Gastroesophageal sphincter (tissue), 4 donors: ENCODE data around the gene RAMP2. TPM values are rescaled to one million over a fixed set of nuclear protein-coding genes. Genes with fewer than 3 reads are reported as not detected.

ENCODE experiments used
- ATAC-seq: fragments of 150-250 bp; one replicate; pipeline ENCODE4 v1.9.1; 2016; ENCODE audit warnings: mild to moderate bottlenecking, moderate library complexity
- H3K27ac ChIP-seq, 4 donors: fragments of 200-600 bp; sonication (generic) in 3 of 4; 1 replicate in 3 of 4; 2 replicates in 1 of 4; pipeline ENCODE4 v1.5.1; 2016 to 2019
- H3K27me3 ChIP-seq: fragments of 200-600 bp; sonication (generic); one replicate; pipeline ENCODE4 v1.5.1; 2019
- H3K36me3 ChIP-seq, 2 donors: fragments of 200-600 bp; sonication (generic); one replicate each; pipeline ENCODE4 v1.5.1; 2019; ENCODE audit warnings: control low read depth in 1 of 2
- H3K4me1 ChIP-seq, 3 donors: fragments of 200-600 bp; sonication (generic); 1 replicate in 2 of 3; 2 replicates in 1 of 3; pipeline ENCODE4 v1.5.1; 2016 to 2019; ENCODE audit warnings: control low read depth in 2 of 3
- H3K4me3 ChIP-seq, 2 donors: fragments of 200-600 bp; sonication (generic); one replicate each; pipeline ENCODE4 v1.5.1; 2019; ENCODE audit warnings: mild to moderate bottlenecking in 1 of 2, moderate library complexity in 1 of 2
- H3K9me3 ChIP-seq, 3 donors: fragments of 200-600 bp; sonication (generic); one replicate each; pipeline ENCODE4 v1.5.1; 2017 to 2019; ENCODE audit warnings: control low read depth in 2 of 3
- EP300 ChIP-seq: sonication (generic); formaldehyde crosslinking; IDR thresholded peaks from one replicate; pipeline ENCODE4 v1.6.1; 2017; ENCODE audit warnings: antibody characterized with exemption, mild to moderate bottlenecking
- POLR2A ChIP-seq, 2 donors: fragments of 450-650 bp; IDR thresholded peaks; one replicate each; pipeline ENCODE4 v1.6.1; 2017; ENCODE audit warnings: antibody characterized with exemption in 2 of 2, mild to moderate bottlenecking in 2 of 2, moderate library complexity in 1 of 2
- POLR2AphosphoS5 ChIP-seq: sonication (generic); formaldehyde crosslinking; IDR thresholded peaks from one replicate; pipeline ENCODE4 v1.6.1; 2017; ENCODE audit warnings: antibody characterized with exemption
- WGBS, 2 donors: methylation state at CpG; one replicate each; pipeline ENCODE4 v1.1.5; 2018; ENCODE audit warnings: low coverage in 1 of 2; 5-methylcytosine and 5-hydroxymethylcytosine counted together
- total RNA-seq, 4 donors: library from RNA; depleted of rRNA; stranded (reverse); fragments of >200 nt; gene quantifications; one replicate each; pipeline ENCODE4 v1.1.0, GENCODE V29; 2016
- TF ChIP-seq, protein P1 (sequence below), 4 experiments: fragments of 200-600 bp in 2 of 4; fragments of 450-650 bp in 2 of 4; sonication (generic) in 1 of 4; IDR thresholded peaks; one replicate each; pipeline ENCODE4 v1.5.1; 2017 to 2019; ENCODE audit warnings: antibody characterized with exemption in 4 of 4, mild to moderate bottlenecking in 2 of 4, moderate library complexity in 2 of 4

RAMP2 gene
- total RNA-seq, 4 donors from 2014 or later = 4.0 to 27.4 (median 21.5) TPM

DNA sequence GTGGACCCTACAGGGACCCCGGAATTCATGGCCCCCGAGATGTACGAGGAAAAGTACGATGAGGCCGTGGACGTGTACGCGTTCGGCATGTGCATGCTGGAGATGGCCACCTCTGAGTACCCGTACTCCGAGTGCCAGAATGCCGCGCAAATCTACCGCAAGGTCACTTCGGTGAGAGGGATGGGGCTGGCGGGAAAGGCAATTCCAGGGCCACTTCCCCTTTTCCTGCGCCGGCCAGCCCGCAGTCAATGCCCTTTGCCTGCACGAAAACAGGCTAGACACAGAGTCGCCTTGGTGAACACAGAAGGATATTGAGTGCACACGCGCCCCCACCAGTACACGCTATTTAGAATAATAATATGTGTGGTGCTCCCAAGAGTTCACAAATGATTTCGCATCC lies 23.4 kb downstream of the RAMP2 start:
- H3K27ac ChIP-seq = no peak overlapping the region
- ATAC-seq = no peak
- H3K4me3 ChIP-seq = no peak overlapping the region
- H3K9me3 ChIP-seq = no peaks in the 10 kb centered on the region
- peaks cover 0 to 5% of the 10 kb centered on the region in 2 donors for H3K36me3 ChIP-seq
- H3K27me3 ChIP-seq = peaks cover 58% of the 10 kb centered on the region
- 28 to 49% methylated on average over 20 to 23 of the region's 25 CpGs for WGBS, 2 donors
- TF ChIP-seq, protein P1, sequence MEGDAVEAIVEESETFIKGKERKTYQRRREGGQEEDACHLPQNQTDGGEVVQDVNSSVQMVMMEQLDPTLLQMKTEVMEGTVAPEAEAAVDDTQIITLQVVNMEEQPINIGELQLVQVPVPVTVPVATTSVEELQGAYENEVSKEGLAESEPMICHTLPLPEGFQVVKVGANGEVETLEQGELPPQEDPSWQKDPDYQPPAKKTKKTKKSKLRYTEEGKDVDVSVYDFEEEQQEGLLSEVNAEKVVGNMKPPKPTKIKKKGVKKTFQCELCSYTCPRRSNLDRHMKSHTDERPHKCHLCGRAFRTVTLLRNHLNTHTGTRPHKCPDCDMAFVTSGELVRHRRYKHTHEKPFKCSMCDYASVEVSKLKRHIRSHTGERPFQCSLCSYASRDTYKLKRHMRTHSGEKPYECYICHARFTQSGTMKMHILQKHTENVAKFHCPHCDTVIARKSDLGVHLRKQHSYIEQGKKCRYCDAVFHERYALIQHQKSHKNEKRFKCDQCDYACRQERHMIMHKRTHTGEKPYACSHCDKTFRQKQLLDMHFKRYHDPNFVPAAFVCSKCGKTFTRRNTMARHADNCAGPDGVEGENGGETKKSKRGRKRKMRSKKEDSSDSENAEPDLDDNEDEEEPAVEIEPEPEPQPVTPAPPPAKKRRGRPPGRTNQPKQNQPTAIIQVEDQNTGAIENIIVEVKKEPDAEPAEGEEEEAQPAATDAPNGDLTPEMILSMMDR (IDR thresholded peaks at IDR 0.05) = no peak
- TF ChIP-seq EP300 = no peak
- TF ChIP-seq POLR2A (IDR thresholded peaks at IDR 0.05) = no peak
- no peak for TF ChIP-seq POLR2AphosphoS5
- H3K4me1 ChIP-seq = peaks cover 0 to 61% (median 6%) of the 10 kb centered on the region in 3 donors

DNA sequence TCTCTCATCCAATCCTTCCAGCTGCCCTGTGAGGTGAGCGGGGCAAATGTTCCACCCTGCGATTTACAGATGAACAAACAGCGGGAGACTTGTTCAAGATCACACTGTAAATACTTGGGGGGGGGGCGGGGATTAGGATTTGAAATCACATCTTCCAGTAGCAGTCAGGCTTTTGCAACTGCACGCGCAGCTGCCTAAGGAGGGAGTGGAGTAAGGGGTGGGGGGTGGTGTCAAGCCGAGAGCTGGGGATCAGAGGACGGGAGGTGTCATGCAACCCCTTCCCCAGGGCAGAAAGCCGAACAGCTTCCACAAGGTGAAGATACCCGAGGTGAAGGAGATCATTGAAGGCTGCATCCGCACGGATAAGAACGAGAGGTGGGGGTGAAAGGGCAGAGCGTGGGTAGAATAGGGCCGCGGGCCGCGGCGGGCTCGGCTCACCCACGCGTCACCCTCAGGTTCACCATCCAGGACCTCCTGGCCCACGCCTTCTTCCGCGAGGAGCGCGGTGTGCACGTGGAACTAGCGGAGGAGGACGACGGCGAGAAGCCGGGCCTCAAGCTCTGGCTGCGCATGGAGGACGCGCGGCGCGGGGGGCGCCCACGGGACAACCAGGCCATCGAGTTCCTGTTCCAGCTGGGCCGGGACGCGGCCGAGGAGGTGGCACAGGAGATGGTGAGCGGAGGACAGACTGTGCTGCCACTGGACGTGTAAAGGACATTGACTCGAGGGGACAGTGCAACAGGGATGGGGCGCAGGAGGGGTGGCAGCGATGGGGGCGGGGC lies 24.0 kb downstream of the RAMP2 start:
- H3K36me3 ChIP-seq = no peaks in the 10 kb centered on the region
- WGBS, 2 donors = 12 to 48% methylated on average over 8 to 10 of the region's 52 CpGs
- no peak overlapping the region for H3K4me3 ChIP-seq
- no peak overlapping the region for H3K27ac ChIP-seq
- peaks cover 58% of the 10 kb centered on the region for H3K27me3 ChIP-seq
- H3K4me1 ChIP-seq = peaks cover 0 to 55% (median 6%) of the 10 kb centered on the region in 3 donors
- no peak for ATAC-seq
- H3K9me3 ChIP-seq = no peaks in the 10 kb centered on the region
- TF ChIP-seq, protein P1 (IDR thresholded peaks at IDR 0.05) = no peak
- TF ChIP-seq POLR2A (IDR thresholded peaks at IDR 0.05) (no peak), POLR2AphosphoS5 (no peak), EP300 (no peak)

DNA sequence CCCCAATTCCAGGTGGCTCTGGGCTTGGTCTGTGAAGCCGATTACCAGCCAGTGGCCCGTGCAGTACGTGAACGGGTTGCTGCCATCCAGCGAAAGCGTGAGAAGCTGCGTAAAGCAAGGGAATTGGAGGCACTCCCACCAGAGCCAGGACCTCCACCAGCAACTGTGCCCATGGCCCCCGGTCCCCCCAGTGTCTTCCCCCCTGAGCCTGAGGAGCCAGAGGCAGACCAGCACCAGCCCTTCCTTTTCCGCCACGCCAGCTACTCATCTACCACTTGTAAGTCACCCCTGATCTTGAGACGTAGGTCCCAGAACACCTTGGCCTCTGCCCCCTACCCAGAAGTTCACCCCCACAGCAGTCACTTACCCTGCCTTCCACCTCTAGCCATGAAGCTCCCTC lies 26.2 kb downstream of the RAMP2 start:
- Histone ChIP-seq H3K4me1 (peaks cover 0 to 32% (median 2%) of the 10 kb centered on the region in 3 donors), H3K4me3 (no peak overlapping the region), H3K27me3 (peaks cover 37% of the 10 kb centered on the region), H3K36me3 (no peaks in the 10 kb centered on the region), H3K27ac (no peak overlapping the region), H3K9me3 (no peaks in the 10 kb centered on the region)
- TF ChIP-seq EP300 (no peak), POLR2A (IDR thresholded peaks at IDR 0.05) (no peak), POLR2AphosphoS5 (no peak)
- TF ChIP-seq, protein P1 (IDR thresholded peaks at IDR 0.05) = no peak
- WGBS, 2 donors = 78 to 95% methylated on average over 2 to 4 of the region's 11 CpGs
- no peak for ATAC-seq

DNA sequence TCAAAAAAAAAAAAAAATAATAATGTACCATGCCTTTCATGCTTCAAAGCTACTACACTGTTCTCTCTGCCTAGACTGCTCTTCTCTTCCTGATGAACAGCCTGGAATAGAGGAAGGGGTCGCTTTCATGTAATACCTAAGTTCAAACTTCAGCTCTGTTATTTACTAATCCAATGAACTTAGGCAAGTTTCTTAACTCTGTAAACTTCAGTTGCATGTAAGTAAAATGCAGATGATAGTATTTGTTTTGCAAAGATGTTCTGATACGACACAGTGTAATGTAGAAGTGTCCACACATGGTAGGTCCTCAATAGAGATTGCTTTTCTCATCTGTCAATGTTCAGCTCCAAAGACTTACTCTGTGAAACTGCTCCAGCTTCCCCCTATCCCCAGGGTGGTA lies 30.9 kb downstream of the RAMP2 start:
- 62 to 74% methylated on average over 2 of the region's 2 CpGs for WGBS, 2 donors

More for the DNA sequence above, 30.9 kb downstream of the RAMP2 start:
- Histone ChIP-seq H3K27ac (no peak overlapping the region), H3K36me3 (peaks cover 0 to 26% of the 10 kb centered on the region in 2 donors), H3K4me1 (peaks cover 0 to 9% (median 0%) of the 10 kb centered on the region in 3 donors), H3K4me3 (no peak overlapping the region), H3K9me3 (no peaks in the 10 kb centered on the region), H3K27me3 (no peaks in the 10 kb centered on the region)
- TF ChIP-seq POLR2AphosphoS5 = no peak
- TF ChIP-seq, protein P1 (IDR thresholded peaks at IDR 0.05) = no peak
- TF ChIP-seq EP300 = no peak
- no peak for TF ChIP-seq POLR2A (IDR thresholded peaks at IDR 0.05)
- no peak for ATAC-seq
